GM12878 (cell line): ENCODE results near the gene SPOCK1.

Experiments
- EP300 ChIP-seq, 2 experiments: fragments of 150-350 bp in 1 of 2; IDR thresholded peaks; 2 replicates each; pipeline ENCODE4 v1.6.1; 2011 to 2012; ENCODE audit warnings: low read depth in 2 of 2, low read length in 2 of 2, borderline replicate concordance in 1 of 2, improper control_type of control experiment in 1 of 2, inconsistent platforms in 1 of 2; ENCODE audit not compliant: control insufficient read depth in 1 of 2
- EZH2 ChIP-seq: IDR thresholded peaks from 2 replicates; pipeline ENCODE4 v1.6.1; 2012; ENCODE audit warnings: low read depth, mild to moderate bottlenecking, control low read depth, inconsistent platforms, low read length, borderline replicate concordance; ENCODE audit not compliant: control insufficient read depth
- NR2F1 ChIP-seq: fragments of 450-650 bp; conservative IDR thresholded peaks from 2 replicates; pipeline ENCODE4 v1.6.1; 2017; ENCODE audit warnings: mild to moderate bottlenecking
- TF ChIP-seq, protein P1 (sequence below), 3 experiments: IDR thresholded peaks in 2 of 3; conservative IDR thresholded peaks in 1 of 3; 2 replicates each; pipeline ENCODE4 v1.5.1; 2011; ENCODE audit warnings: low read depth in 3 of 3, low read length in 3 of 3, mild to moderate bottlenecking in 3 of 3, control low read depth in 2 of 3, moderate library complexity in 2 of 3, inconsistent platforms in 1 of 3, mixed read lengths in 1 of 3; ENCODE audit not compliant: control insufficient read depth in 2 of 3, insufficient read depth in 1 of 3; ENCODE audit errors: extremely low read depth in 1 of 3

DNA sequence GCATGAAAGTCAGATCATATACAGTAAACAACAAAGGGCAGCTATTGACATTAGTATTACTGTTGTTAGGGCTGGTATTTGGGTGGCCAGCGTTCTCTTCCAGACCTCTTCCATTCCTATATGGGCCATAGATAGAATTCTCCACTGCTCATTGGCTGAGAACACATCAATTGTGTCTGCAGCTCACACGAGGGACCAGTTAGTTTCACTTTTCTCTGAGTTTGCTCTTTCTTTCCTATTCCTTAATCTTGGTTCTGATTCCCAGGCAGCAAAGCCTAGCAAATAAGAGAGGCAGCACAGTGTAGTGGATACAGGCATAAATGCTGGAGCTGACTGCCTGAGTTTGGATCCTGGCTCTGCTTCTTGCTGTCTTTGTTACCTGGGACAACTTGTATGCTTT lies 476.4 kb downstream of the SPOCK1 start:
- TF ChIP-seq NR2F1 (no peak), EP300 (IDR thresholded peaks at IDR 0.05; ENCODE audit: borderline replicate concordance in 1 of 2, control insufficient read depth in 1 of 2, low read depth in 2 of 2, low read length in 2 of 2) (no peak), EZH2 (no peak)
- TF ChIP-seq, protein P1, sequence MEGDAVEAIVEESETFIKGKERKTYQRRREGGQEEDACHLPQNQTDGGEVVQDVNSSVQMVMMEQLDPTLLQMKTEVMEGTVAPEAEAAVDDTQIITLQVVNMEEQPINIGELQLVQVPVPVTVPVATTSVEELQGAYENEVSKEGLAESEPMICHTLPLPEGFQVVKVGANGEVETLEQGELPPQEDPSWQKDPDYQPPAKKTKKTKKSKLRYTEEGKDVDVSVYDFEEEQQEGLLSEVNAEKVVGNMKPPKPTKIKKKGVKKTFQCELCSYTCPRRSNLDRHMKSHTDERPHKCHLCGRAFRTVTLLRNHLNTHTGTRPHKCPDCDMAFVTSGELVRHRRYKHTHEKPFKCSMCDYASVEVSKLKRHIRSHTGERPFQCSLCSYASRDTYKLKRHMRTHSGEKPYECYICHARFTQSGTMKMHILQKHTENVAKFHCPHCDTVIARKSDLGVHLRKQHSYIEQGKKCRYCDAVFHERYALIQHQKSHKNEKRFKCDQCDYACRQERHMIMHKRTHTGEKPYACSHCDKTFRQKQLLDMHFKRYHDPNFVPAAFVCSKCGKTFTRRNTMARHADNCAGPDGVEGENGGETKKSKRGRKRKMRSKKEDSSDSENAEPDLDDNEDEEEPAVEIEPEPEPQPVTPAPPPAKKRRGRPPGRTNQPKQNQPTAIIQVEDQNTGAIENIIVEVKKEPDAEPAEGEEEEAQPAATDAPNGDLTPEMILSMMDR (IDR thresholded peaks at IDR 0.05 in 2 of 3, conservative IDR thresholded peaks at IDR 0.05 in 1 of 3; ENCODE audit: control insufficient read depth in 2 of 3, extremely low read depth in 1 of 3, insufficient read depth in 1 of 3, low read depth in 3 of 3, low read length in 3 of 3) = no peak
